ENCODE results near the gene PHACTR4.

GRCh38 chr1:28392027-28392652 lies 22.6 kb downstream of the PHACTR4 start:
- no peak for TF ChIP-seq CTCF (IDR thresholded peaks at IDR 0.05)
- TF ChIP-seq POLR2A (IDR thresholded peaks at IDR 0.05): no peak
